ENCODE measurements around the gene BPIFA3. TPM values are rescaled to one million over a fixed set of nuclear protein-coding genes. Genes with fewer than 3 reads are reported as not detected.
A peak's percentile ranks its signal among the peaks of the same experiment; 100 is the strongest.
"Not testable (repeated sequence)": the region's sequence is repeated elsewhere in the genome, so short reads cannot be mapped to it uniquely, and the experiment has no call there.

The BPIFA3 gene
- total RNA-seq, result not detected

DNA sequence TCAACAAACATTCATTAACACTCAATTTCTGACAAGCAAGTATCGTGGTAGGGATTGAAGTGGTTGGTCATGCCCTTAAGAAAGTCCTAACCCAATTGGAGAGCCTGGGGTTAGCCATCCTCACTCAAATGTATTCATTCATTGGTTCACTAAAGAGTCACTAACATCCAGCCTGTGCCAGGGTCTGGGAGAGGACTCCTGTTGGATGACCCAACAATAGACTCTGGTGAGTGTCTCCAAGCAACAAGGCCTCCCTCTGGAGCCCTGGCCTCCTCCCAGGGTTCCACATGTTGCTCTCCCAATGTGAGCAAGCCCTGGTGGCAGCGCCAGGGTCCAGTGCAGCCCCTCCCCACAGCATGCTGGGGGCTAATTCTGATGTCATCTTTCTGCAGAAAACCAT is at the start of gene BPIFA3:
Gene BPIFA3, plus strand, starts transcription at position 301 of the 400 bp plus-strand sequence. CDS start 185 bp downstream, outside the sequence.
- intact Hi-C loops (cut with DNase I, micrococcal nuclease), result loop anchor here in 1 of 2 experiments (10.0 kb wide), 1 partner anchor 58 kb away; no protein-coding TSS in a partner anchor
- ChIA-PET POLR2A (no interaction called here), CTCF (no interaction called here)
- Mint-ChIP-seq H3K9me3 (ENCODE audit: low read depth) (no peaks in the 10 kb centered on the region), H3K27ac (no peak within 1 kb of the TSS), H3K36me3 (ENCODE audit: low read depth) (no peaks in the 10 kb centered on the region), H3K4me3 (no peak within 1 kb of the TSS), H3K4me1 (no peaks in the 10 kb centered on the region), H3K27me3 (peaks cover 16% of the 10 kb centered on the region)
- ATAC-seq (no peak), DNase-seq (no peak)

DNA sequence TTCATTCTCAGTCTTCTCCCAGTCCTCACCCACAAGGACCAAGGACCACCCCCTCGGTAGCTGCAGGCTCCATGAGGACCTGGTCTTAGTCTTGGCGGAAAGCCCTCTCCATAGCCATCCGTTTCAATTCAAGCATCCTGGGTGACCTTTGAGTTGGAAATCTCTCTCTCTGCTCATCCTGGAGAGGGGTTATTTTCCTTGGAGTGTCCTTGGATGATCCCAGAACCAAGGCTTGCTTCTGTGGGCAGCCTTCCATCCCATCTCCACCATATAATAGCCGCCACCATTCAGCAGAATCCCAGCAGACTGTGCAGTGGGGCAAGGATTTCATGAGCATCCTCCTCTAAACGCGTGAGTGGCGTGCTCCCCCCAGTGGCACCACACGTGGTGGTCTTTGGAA is 49.3 kb upstream of the BPIFA3 start, which contains the start of gene BPIFA2:
Gene BPIFA2, plus strand, starts transcription at position 301 of the 400 bp plus-strand sequence. CDS start 987 bp downstream, outside the sequence.
- ChIA-PET CTCF (interaction anchor here (1.2 kb wide), 1 partner anchor 19 kb away, joined by 3 read pairs; no protein-coding TSS in a partner anchor), POLR2A (no interaction called here)
- H3K27me3 Mint-ChIP-seq, result peaks cover 3% of the 10 kb centered on the region
- H3K9me3 Mint-ChIP-seq (ENCODE audit: low read depth), result peaks cover 11% of the 10 kb centered on the region
- no peak within 1 kb of the TSS for H3K27ac Mint-ChIP-seq
- no peak within 1 kb of the TSS for H3K4me3 Mint-ChIP-seq
- ATAC-seq, result no peak
- DNase-seq, result no peak
- H3K36me3 Mint-ChIP-seq (ENCODE audit: low read depth), result no peaks in the 10 kb centered on the region
- no peaks in the 10 kb centered on the region for H3K4me1 Mint-ChIP-seq
- intact Hi-C loops (cut with DNase I, micrococcal nuclease), result no loop called here

DNA sequence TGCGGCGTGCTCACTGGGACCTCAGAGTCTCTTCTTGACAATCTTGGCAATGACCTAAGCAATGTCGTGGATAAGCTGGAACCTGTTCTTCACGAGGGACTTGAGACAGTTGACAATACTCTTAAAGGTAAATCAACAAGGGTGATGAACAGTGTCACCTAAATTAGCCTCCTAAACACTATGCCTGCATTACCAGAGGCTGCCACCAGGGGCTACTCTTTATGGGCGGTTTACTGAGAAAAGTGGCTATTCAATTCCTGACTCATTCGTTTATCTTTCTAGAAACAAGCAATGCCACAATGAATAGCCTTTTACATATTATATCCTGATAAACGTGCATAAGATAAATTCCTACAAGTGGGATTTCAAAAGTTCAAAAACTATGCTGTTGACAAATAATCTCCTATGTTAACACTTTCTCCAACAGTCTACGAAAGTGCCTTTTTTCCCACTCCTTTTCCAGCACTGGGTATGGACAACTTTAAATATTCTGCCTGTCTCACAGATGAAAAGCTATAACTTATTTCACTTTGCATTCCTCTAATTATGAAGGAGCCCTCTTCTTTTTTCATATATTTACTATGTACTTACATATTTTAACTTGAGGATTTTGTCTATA is 47.9 kb upstream of the BPIFA3 start:
- intact Hi-C loops (cut with DNase I, micrococcal nuclease), result no loop called here
- ChIA-PET CTCF (interaction anchor here (0.6 to 2.1 kb wide), 7 partner anchors 10 to 123 kb away, joined by 3 to 7 read pairs (median 3); no protein-coding TSS in a partner anchor), POLR2A (no interaction called here)
- DNase-seq (peak; percentile 64), ATAC-seq (no peak)
- H3K4me1 Mint-ChIP-seq, result no peaks in the 10 kb centered on the region
- H3K27me3 Mint-ChIP-seq, result peaks cover 3% of the 10 kb centered on the region
- H3K27ac Mint-ChIP-seq, result no peak overlapping the region
- H3K4me3 Mint-ChIP-seq, result no peak overlapping the region
- H3K36me3 Mint-ChIP-seq (ENCODE audit: low read depth), result no peaks in the 10 kb centered on the region
- peaks cover 11% of the 10 kb centered on the region for H3K9me3 Mint-ChIP-seq (ENCODE audit: low read depth)

DNA sequence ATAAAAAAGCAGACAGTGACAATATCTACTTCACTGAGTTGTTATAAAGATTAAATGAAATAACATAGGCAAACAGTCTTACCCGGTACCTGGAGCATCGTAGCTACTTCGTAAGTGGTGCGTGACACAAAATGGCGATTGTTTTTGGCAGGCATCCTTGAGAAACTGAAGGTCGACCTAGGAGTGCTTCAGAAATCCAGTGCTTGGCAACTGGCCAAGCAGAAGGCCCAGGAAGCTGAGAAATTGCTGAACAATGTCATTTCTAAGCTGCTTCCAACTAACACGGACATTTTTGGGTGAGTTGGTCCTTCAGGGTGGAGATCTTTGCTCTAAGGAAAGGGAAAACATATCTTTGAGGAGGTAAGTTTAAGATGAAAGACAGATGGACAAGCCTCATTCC is 44.4 kb upstream of the BPIFA3 start:
- ATAC-seq, result no peak
- Mint-ChIP-seq H3K27me3 (peaks cover 3% of the 10 kb centered on the region), H3K36me3 (ENCODE audit: low read depth) (no peaks in the 10 kb centered on the region), H3K4me3 (no peak overlapping the region), H3K9me3 (ENCODE audit: low read depth) (peaks cover 11% of the 10 kb centered on the region), H3K27ac (no peak overlapping the region), H3K4me1 (no peaks in the 10 kb centered on the region)
- CTCF ChIA-PET, result no interaction called here
- no peak for DNase-seq
- intact Hi-C loops (cut with DNase I, micrococcal nuclease), result no loop called here
- POLR2A ChIA-PET, result no interaction called here

DNA sequence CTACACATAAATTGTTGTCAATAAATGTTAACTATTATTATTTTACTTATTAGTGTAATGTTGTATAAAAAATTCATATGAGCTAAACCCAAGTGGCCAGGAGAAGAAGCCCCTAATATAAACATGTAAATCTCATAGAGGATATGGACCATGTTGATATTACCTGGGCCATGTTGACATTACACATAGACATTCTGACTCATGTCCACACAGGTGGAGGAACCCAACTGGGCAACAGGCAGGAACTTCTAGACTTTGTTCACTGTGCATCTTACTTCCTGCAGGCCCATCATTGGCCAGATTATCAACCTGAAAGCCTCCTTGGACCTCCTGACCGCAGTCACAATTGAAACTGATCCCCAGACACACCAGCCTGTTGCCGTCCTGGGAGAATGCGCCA is 42.0 kb upstream of the BPIFA3 start:
- Mint-ChIP-seq H3K36me3 (ENCODE audit: low read depth) (no peaks in the 10 kb centered on the region), H3K4me1 (no peaks in the 10 kb centered on the region), H3K27me3 (peaks cover 3% of the 10 kb centered on the region), H3K27ac (no peak overlapping the region), H3K9me3 (ENCODE audit: low read depth) (peaks cover 5% of the 10 kb centered on the region), H3K4me3 (no peak overlapping the region)
- DNase-seq (no peak), ATAC-seq (no peak)
- ChIA-PET CTCF (no interaction called here), POLR2A (no interaction called here)
- intact Hi-C loops (cut with DNase I, micrococcal nuclease), result no loop called here

DNA sequence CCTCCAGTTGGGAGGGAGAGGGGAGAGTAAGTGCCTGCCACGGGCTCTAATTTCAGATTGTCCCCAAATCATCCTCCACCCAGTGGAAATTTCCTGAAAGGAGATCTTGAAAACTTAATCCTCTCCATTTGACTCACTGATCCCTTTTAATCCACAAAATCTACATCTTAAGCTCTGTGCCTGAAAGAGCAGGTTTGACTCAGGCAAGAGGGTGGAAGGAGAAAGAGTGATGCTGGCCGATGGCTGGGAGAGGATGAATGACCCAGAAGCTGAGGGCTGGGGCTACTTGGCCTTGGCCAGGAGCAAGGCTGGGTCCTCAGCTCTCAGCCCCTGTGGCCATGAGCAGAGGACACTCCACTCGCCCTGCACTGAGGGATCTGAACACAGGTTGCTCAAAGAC is 41.1 kb upstream of the BPIFA3 start:
- H3K27ac Mint-ChIP-seq, result no peak overlapping the region
- H3K27me3 Mint-ChIP-seq, result peaks cover 3% of the 10 kb centered on the region
- no peak overlapping the region for H3K4me3 Mint-ChIP-seq
- ChIA-PET POLR2A (no interaction called here), CTCF (interaction anchor here (0.9 kb wide), 1 partner anchor 18 kb away, joined by 3 read pairs; no protein-coding TSS in a partner anchor)
- ATAC-seq (no peak), DNase-seq (no peak)
- peaks cover 5% of the 10 kb centered on the region for H3K9me3 Mint-ChIP-seq (ENCODE audit: low read depth)
- intact Hi-C loops (cut with DNase I, micrococcal nuclease), result no loop called here
- H3K4me1 Mint-ChIP-seq, result no peaks in the 10 kb centered on the region
- H3K36me3 Mint-ChIP-seq (ENCODE audit: low read depth), result no peaks in the 10 kb centered on the region

DNA sequence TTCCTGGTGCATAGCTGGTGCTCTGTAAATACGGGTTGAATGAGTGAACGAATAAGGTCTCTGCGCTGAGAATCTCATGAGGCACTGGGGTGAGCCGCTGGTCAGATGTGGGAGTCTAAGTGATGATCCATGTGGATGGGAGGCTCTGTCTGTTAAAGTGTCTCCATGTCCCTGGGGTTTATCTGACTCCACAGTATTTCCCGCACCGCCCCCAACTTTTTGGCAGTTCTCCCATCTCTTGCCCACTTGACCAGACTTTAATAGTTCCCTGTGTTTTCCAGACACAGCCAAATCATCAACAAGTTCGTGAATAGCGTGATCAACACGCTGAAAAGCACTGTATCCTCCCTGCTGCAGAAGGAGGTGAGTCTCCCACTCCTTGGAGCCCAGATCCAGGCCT is 39.3 kb upstream of the BPIFA3 start:
- no peak overlapping the region for H3K27ac Mint-ChIP-seq

DNA sequence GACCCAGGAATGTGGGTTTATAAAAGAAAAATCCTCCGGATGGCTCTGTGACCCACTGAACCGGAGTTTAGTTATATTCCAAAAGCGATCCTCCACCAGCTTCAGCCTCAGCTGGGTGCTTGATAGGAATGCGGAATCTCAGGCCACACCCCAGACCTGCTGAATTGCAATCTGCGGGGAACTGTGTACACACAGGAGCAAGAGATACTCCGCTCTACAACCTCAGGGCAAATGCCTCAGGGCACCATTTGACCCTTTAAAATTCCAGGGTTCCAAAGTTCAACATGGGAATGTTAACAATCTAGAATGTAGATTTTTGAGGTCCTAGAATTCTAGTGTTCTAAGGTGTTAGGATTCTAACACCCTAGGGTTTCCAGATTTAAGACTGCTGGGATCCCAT is 38.4 kb upstream of the BPIFA3 start:
- H3K27ac Mint-ChIP-seq, result no peak overlapping the region
- H3K4me1 Mint-ChIP-seq, result no peaks in the 10 kb centered on the region
- intact Hi-C loops (cut with DNase I, micrococcal nuclease), result no loop called here
- no peak overlapping the region for H3K4me3 Mint-ChIP-seq
- DNase-seq, result no peak
- ChIA-PET POLR2A (no interaction called here), CTCF (no interaction called here)
- H3K27me3 Mint-ChIP-seq, result no peaks in the 10 kb centered on the region
- H3K9me3 Mint-ChIP-seq (ENCODE audit: low read depth), result no peaks in the 10 kb centered on the region
- no peaks in the 10 kb centered on the region for H3K36me3 Mint-ChIP-seq (ENCODE audit: low read depth)
- ATAC-seq, result no peak

More for the DNA sequence above, 39.3 kb upstream of the BPIFA3 start:
- ATAC-seq, result no peak
- Mint-ChIP-seq H3K4me3 (no peak overlapping the region), H3K4me1 (no peaks in the 10 kb centered on the region), H3K9me3 (ENCODE audit: low read depth) (no peaks in the 10 kb centered on the region), H3K27me3 (no peaks in the 10 kb centered on the region), H3K36me3 (ENCODE audit: low read depth) (no peaks in the 10 kb centered on the region)
- no peak for DNase-seq
- ChIA-PET CTCF (no interaction called here), POLR2A (no interaction called here)
- intact Hi-C loops (cut with DNase I, micrococcal nuclease), result no loop called here

DNA sequence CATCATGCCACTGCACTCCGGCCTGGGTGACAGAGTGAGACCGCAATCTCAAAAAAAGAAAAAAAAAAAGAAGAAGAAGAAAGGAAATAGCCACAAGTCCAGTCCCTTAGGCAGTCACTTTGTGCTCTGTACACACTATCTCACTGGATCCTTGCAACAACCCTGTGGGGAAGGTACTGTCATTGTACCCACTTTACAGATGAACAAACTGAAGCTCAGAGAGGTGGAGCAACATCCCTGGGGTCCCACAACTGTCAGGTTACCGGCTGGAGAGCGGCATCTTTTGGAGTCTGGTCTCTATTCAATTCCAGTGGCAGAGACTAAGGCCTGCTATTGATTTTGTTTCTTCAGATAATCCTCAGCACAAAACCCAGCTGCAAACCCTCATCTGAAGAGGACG is 37.0 kb upstream of the BPIFA3 start:
- intact Hi-C loops (cut with DNase I, micrococcal nuclease), result no loop called here
- DNase-seq, result no peak
- CTCF ChIA-PET, result no interaction called here
- Mint-ChIP-seq H3K27ac (no peak overlapping the region), H3K27me3 (no peaks in the 10 kb centered on the region), H3K9me3 (ENCODE audit: low read depth) (no peaks in the 10 kb centered on the region), H3K36me3 (ENCODE audit: low read depth) (no peaks in the 10 kb centered on the region), H3K4me3 (no peak overlapping the region), H3K4me1 (no peaks in the 10 kb centered on the region)
- ATAC-seq, result no peak
- POLR2A ChIA-PET, result no interaction called here

DNA sequence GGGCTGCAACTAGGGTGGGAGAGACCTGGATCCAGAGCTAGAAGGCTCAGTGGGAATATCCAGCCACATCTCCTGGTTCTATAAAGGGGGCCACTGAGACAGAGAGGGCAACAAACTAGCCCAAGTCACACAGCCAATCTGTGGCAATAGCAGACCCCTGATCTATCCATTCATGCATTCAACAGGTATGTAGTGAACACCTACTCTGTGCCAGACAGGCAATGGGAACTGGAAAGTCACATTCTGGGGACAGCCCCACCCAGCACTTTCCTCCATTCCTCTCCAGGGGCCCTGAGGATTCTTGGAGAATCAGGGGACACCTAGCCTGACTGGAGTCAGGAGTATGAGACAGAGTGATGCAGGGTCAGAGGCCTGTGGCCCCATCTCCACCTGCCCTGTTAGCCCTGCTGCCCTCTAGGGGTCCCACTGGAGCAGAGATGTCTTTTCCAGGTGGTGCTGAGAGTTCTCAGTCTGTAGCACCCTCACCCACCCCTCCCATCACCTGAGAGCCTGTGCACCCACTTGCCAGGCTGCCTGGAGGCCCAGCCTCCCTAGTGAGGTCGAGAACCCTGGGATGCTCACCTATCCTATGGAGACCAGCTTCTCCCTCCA is 35.6 kb upstream of the BPIFA3 start:
- Mint-ChIP-seq H3K4me3 (no peak overlapping the region), H3K9me3 (ENCODE audit: low read depth) (no peaks in the 10 kb centered on the region), H3K27ac (no peak overlapping the region), H3K4me1 (no peaks in the 10 kb centered on the region), H3K27me3 (no peaks in the 10 kb centered on the region), H3K36me3 (ENCODE audit: low read depth) (no peaks in the 10 kb centered on the region)
- DNase-seq, result no peak
- ChIA-PET CTCF (interaction anchor here (0.8 kb wide), 1 partner anchor 13 kb away, joined by 6 read pairs; no protein-coding TSS in a partner anchor), POLR2A (no interaction called here)
- intact Hi-C loops (cut with DNase I, micrococcal nuclease), result no loop called here
- no peak for ATAC-seq

DNA sequence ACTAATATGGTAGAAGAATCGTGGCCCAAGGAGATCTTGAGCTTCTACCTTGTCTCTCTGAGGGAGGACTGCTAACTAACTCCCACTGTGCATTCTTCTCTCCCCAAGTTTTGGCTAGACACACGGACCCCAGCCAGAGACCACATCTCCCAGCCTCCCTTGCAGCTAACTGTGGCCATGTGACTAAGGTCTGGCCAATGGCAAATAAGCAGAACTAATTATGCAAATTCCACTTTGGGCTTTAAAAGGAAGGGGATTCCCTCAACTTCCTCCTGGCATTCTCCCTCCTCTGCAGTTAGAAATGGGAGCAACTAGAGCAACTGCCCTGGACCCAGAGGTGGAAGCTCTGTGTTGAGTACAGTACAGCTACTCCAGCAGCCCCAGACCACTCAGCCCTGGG is 33.8 kb upstream of the BPIFA3 start:
- Mint-ChIP-seq H3K27ac (no peak overlapping the region), H3K4me3 (no peak overlapping the region), H3K27me3 (no peaks in the 10 kb centered on the region), H3K4me1 (no peaks in the 10 kb centered on the region), H3K36me3 (ENCODE audit: low read depth) (no peaks in the 10 kb centered on the region), H3K9me3 (ENCODE audit: low read depth) (no peaks in the 10 kb centered on the region)
- ChIA-PET CTCF (no interaction called here), POLR2A (no interaction called here)
- DNase-seq, result no peak
- no peak for ATAC-seq
- intact Hi-C loops (cut with DNase I, micrococcal nuclease), result no loop called here

DNA sequence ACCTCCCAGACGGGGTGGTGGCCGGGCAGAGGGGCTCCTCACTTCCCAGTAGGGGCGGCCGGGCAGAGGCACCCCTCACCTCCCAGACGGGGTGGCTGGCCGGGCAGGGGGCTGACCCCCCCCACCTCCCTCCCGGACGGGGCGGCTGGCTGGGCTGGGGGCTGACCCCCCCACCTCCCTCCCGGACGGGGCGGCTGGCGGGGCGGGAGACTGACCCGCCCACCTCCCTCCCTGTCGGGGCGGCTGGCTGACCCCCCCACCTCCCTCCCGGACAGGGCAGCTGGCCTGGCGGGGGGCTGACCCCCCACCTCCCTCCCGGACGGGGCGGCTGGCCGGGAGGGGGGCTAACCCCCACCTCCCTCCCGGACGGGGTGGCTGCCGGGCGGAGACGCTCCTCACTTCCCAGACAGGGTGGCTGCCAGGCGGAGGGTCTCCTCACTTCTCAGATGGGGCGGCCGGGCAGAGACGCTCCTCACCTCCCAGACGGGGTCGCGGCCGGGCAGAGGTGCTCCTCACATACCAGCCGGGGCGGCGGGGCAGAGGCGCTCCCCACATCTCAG is 32.0 kb upstream of the BPIFA3 start:
- ATAC-seq; POLR2A ChIA-PET; intact Hi-C loops (cut with DNase I, micrococcal nuclease); H3K4me3 Mint-ChIP-seq; H3K27me3 Mint-ChIP-seq; DNase-seq; H3K27ac Mint-ChIP-seq; H3K4me1 Mint-ChIP-seq; CTCF ChIA-PET; H3K36me3 Mint-ChIP-seq (ENCODE audit: low read depth); H3K9me3 Mint-ChIP-seq (ENCODE audit: low read depth): not testable (repeated sequence)

Data from activated CD4-positive, alpha-beta T cell treated with anti-CD3 and anti-CD28 coated beads for 36 hours (primary cell).